ENCODE results near the gene DDX4.
"Not testable (repeated sequence)": the region's sequence is repeated elsewhere in the genome, so short reads cannot be mapped to it uniquely, and the experiment has no call there.

DDX4 gene

GRCh38 chr5:55737793-55738192, at the start of gene DDX4:
DDX4 (plus strand) TSS chr5:55738061; CDS start chr5:55738964, 903 bp downstream.
- DNase-seq, result no peak

GRCh38 chr5:55691265-55692105, 46.4 kb upstream of the DDX4 start:
- DNase-seq, result no peak

GRCh38 chr5:55692106-55692417, 45.8 kb upstream of the DDX4 start:
- DNase-seq, result no peak

GRCh38 chr5:55692509-55692908, 45.4 kb upstream of the DDX4 start:
- no peak for DNase-seq

- DNase-seq, result no peak
Observed at GRCh38 chr5:55694152-55694830, 43.6 kb upstream of the DDX4 start.

- not testable (repeated sequence) for DNase-seq
Observed at GRCh38 chr5:55696704-55697103, 41.2 kb upstream of the DDX4 start.

- DNase-seq, result no peak
Observed at GRCh38 chr5:55699041-55699688, 38.7 kb upstream of the DDX4 start.

- DNase-seq, result no peak
Observed at GRCh38 chr5:55700745-55701144, 37.1 kb upstream of the DDX4 start.

- DNase-seq, result no peak
Observed at GRCh38 chr5:55701462-55702103, 36.3 kb upstream of the DDX4 start.

GRCh38 chr5:55702598-55703345, 35.1 kb upstream of the DDX4 start:
- DNase-seq, result no peak

GRCh38 chr5:55706230-55706629, 31.6 kb upstream of the DDX4 start:
- no peak for DNase-seq

- no peak for DNase-seq
Observed at GRCh38 chr5:55708732-55709131, 29.1 kb upstream of the DDX4 start.

GRCh38 chr5:55711507-55712022, 26.3 kb upstream of the DDX4 start:
- DNase-seq, result no peak

- peak; percentile 98 for DNase-seq
Observed at GRCh38 chr5:55712023-55712859, 25.6 kb upstream of the DDX4 start, which contains the start of gene SLC38A9. SLC38A9 (minus strand) TSS chr5:55712324; CDS start chr5:55697958, 14,366 bp downstream.

GRCh38 chr5:55713871-55714270, 24.0 kb upstream of the DDX4 start:
- no peak for DNase-seq

- DNase-seq, result no peak
Observed at GRCh38 chr5:55714339-55714738, 23.5 kb upstream of the DDX4 start.

GRCh38 chr5:55714749-55715148, 23.1 kb upstream of the DDX4 start:
- DNase-seq, result no peak

- no peak for DNase-seq
Observed at GRCh38 chr5:55715519-55716078, 22.3 kb upstream of the DDX4 start.

GRCh38 chr5:55719026-55719425, 18.8 kb upstream of the DDX4 start:
- DNase-seq, result not testable (repeated sequence)

- no peak for DNase-seq
Observed at GRCh38 chr5:55720188-55720703, 17.6 kb upstream of the DDX4 start.

GRCh38 chr5:55724281-55724680, 13.6 kb upstream of the DDX4 start:
- DNase-seq, result no peak
